ENCODE data around the gene C2CD3.

DNA sequence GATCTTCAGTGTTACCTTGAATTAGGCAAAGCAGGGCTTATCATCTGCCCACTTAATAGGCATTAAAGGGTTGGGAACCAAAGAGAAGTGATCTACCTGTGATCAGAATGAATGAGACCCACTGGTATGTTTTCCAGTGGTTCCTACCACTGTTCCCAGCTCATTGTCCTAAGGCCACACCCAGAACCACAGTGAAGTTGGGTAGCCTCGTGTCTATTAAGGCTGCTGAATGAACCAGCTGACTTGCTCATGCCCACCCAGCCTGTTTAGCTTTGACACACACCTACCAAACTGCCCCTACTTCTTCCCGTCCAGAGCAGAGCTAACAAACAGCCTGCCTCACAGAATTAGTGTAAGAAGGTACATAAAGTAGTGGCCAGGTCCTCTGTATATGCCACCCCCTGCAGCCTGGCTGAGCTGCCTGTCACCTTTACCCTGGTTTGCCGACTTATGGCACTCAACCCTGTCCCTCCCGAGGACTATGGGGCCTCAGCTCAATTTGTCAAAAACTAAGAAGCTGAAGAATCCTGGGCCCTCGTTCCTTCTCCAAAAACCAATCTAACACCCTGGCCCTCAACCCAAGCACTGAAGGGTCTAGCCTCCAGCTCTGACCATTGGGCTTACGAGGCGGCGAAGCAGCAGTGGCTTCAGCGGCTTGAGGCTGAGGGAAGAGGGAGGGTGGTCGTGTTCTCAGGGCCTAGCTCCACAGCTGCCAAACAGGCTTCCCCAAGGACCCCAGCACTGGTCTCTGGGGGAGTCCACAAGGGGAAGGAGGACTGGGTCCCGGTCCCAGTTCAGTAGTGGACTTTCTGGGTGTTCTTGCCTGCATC is 198.0 kb downstream of the C2CD3 start:
- no peak for TF ChIP-seq EZH2 (IDR thresholded peaks at IDR 0.05; ENCODE audit: low read length, missing control alignments)
- TF ChIP-seq, protein P1, sequence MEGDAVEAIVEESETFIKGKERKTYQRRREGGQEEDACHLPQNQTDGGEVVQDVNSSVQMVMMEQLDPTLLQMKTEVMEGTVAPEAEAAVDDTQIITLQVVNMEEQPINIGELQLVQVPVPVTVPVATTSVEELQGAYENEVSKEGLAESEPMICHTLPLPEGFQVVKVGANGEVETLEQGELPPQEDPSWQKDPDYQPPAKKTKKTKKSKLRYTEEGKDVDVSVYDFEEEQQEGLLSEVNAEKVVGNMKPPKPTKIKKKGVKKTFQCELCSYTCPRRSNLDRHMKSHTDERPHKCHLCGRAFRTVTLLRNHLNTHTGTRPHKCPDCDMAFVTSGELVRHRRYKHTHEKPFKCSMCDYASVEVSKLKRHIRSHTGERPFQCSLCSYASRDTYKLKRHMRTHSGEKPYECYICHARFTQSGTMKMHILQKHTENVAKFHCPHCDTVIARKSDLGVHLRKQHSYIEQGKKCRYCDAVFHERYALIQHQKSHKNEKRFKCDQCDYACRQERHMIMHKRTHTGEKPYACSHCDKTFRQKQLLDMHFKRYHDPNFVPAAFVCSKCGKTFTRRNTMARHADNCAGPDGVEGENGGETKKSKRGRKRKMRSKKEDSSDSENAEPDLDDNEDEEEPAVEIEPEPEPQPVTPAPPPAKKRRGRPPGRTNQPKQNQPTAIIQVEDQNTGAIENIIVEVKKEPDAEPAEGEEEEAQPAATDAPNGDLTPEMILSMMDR (conservative IDR thresholded peaks at IDR 0.05 in 1 of 2, IDR thresholded peaks at IDR 0.05 in 1 of 2; ENCODE audit: low read depth in 1 of 2, low read length in 2 of 2) = no peak
